GDM1 (cell line): ENCODE results near the gene ENPP6.
A peak's percentile ranks its signal among the peaks of the same experiment; 100 is the strongest.

Source experiments
- DNase-seq: peaks from one replicate; lab custom pipeline; 2025; lab: John Stamatoyannopoulos, UW

The ENPP6 gene

GRCh38 chr4:184190711-184191110, 27.0 kb downstream of the ENPP6 start:
- no peak for DNase-seq

GRCh38 chr4:184189966-184190365, 27.7 kb downstream of the ENPP6 start:
- no peak for DNase-seq

- no peak for DNase-seq
Measured at GRCh38 chr4:184188443-184189400, 29.0 kb downstream of the ENPP6 start.

- DNase-seq, result no peak
Measured at GRCh38 chr4:184177271-184177670, 40.4 kb downstream of the ENPP6 start.

- DNase-seq, result no peak
Measured at GRCh38 chr4:184174571-184175488, 42.8 kb downstream of the ENPP6 start.

- no peak for DNase-seq
Measured at GRCh38 chr4:184171011-184171410, 46.7 kb downstream of the ENPP6 start.

- no peak for DNase-seq
Measured at GRCh38 chr4:184169225-184169867, 48.3 kb downstream of the ENPP6 start.

- peak; percentile 20 for DNase-seq
Measured at GRCh38 chr4:184168406-184169019, 49.2 kb downstream of the ENPP6 start.

GRCh38 chr4:184167576-184167975, 50.1 kb downstream of the ENPP6 start:
- DNase-seq, result no peak

GRCh38 chr4:184166736-184167135, 50.9 kb downstream of the ENPP6 start:
- no peak for DNase-seq

- no peak for DNase-seq
Measured at GRCh38 chr4:184165291-184165690, 52.4 kb downstream of the ENPP6 start.

- peak; percentile 18 for DNase-seq
Measured at GRCh38 chr4:184163813-184164212, 53.9 kb downstream of the ENPP6 start.

- DNase-seq, result no peak
Measured at GRCh38 chr4:184162596-184162995, 55.1 kb downstream of the ENPP6 start.

GRCh38 chr4:184157322-184157721, 60.4 kb downstream of the ENPP6 start:
- no peak for DNase-seq

- DNase-seq, result no peak
Measured at GRCh38 chr4:184156163-184156920, 61.3 kb downstream of the ENPP6 start.

GRCh38 chr4:184154199-184154598, 63.5 kb downstream of the ENPP6 start:
- DNase-seq, result no peak

- DNase-seq, result no peak
Measured at GRCh38 chr4:184153781-184154180, 63.9 kb downstream of the ENPP6 start.

- no peak for DNase-seq
Measured at GRCh38 chr4:184151988-184152485, 65.6 kb downstream of the ENPP6 start.

GRCh38 chr4:184150102-184150839, 67.4 kb downstream of the ENPP6 start:
- no peak for DNase-seq
